SK-N-SH (cell line): ENCODE measurements around the gene SHC3. TPM values are rescaled to one million over a fixed set of nuclear protein-coding genes. Genes with fewer than 3 reads are reported as not detected.

Source experiments
- CTCF ChIA-PET: fragments of 300-600, 350-600 bp; formaldehyde crosslinking; extraction: SDS; loops from one replicate; lab custom pipeline; 2021; lab: Yijun Ruan, JAX
- POLR2A ChIA-PET: fragments of 350-600 bp; sonication (Branson Sonifier 250); formaldehyde crosslinking; extraction: SDS; loops from one replicate; lab custom pipeline; 2020; ENCODE audit warnings: antibody characterized with exemption, inconsistent platforms; lab: Yijun Ruan, JAX
- DNase-seq: peaks from one replicate; pipeline ENCODE4 v3.0.0; 2012
- H2AFZ ChIP-seq: fragments of 200-600 bp; sonication (generic); 2 replicates; pipeline ENCODE4 v1.8.1; 2016; ENCODE audit warnings: antibody characterized with exemption, mild to moderate bottlenecking, low read depth
- H3F3A ChIP-seq: fragments of 200-600 bp; sonication (generic); replicated peaks from 2 replicates; pipeline ENCODE3; 2016; ENCODE audit warnings: antibody characterized with exemption, mild to moderate bottlenecking; ENCODE audit not compliant: insufficient read depth
- H3K27ac ChIP-seq, 2 experiments: fragments of 200-500 bp in 1 of 2; fragments of 200-600 bp in 1 of 2; sonication (Bioruptor generic) in 1 of 2; sonication (generic), shearing (Covaris generic) in 1 of 2; 2 replicates each; pipeline versions ENCODE4 v1.5.1 to v1.6.1; 2014 to 2016; ENCODE audit warnings: low read depth in 2 of 2, inconsistent platforms in 1 of 2, low read length in 1 of 2, mild to moderate bottlenecking in 1 of 2, mixed read lengths in 1 of 2
- H3K27me3 ChIP-seq: fragments of 200-600 bp; sonication (generic), shearing (Covaris generic); 2 replicates; pipeline ENCODE4 v1.6.1; 2016; ENCODE audit warnings: mixed run types; ENCODE audit not compliant: insufficient read depth
- H3K36me3 ChIP-seq, 2 experiments: fragments of 200-500 bp in 1 of 2; fragments of 200-600 bp in 1 of 2; sonication (Bioruptor generic) in 1 of 2; sonication (generic) in 1 of 2; replicated peaks in 1 of 2; 2 replicates each; pipeline versions ENCODE3 to v1.5.1; 2014 to 2016; ENCODE audit warnings: low read length in 1 of 2, mild to moderate bottlenecking in 1 of 2; ENCODE audit not compliant: insufficient read depth in 2 of 2, control insufficient read depth in 1 of 2
- H3K4me1 ChIP-seq, 2 experiments: fragments of 200-500 bp in 1 of 2; fragments of 200-600 bp in 1 of 2; sonication (Bioruptor generic) in 1 of 2; sonication (generic), shearing (Covaris generic) in 1 of 2; 2 replicates each; pipeline versions ENCODE4 v1.5.1 to v1.6.1; 2014 to 2016; ENCODE audit warnings: low read depth in 1 of 2, low read length in 1 of 2, mixed run types in 1 of 2; ENCODE audit not compliant: insufficient read depth in 2 of 2, control insufficient read depth in 1 of 2
- H3K4me2 ChIP-seq: fragments of 200-600 bp; sonication (generic), shearing (Covaris generic); 2 replicates; pipeline ENCODE4 v1.6.1; 2017; ENCODE audit warnings: mixed run types
- H3K4me3 ChIP-seq, 2 experiments: fragments of 200-500 bp in 1 of 2; fragments of 200-600 bp in 1 of 2; sonication (Bioruptor generic) in 1 of 2; sonication (generic), shearing (Covaris generic) in 1 of 2; 2 replicates each; pipeline versions ENCODE4 v1.5.1 to v1.8.1; 2014 to 2016; ENCODE audit warnings: low read depth in 2 of 2, inconsistent platforms in 1 of 2, low read length in 1 of 2, mild to moderate bottlenecking in 1 of 2, mixed read lengths in 1 of 2, moderate library complexity in 1 of 2
- H3K79me2 ChIP-seq: fragments of 200-600 bp; sonication (generic); 2 replicates; pipeline ENCODE4 v1.8.1; 2017; ENCODE audit warnings: mild to moderate bottlenecking; ENCODE audit not compliant: insufficient read depth
- H3K9ac ChIP-seq: fragments of 200-600 bp; sonication (generic); 2 replicates; pipeline ENCODE4 v1.6.1; 2017; ENCODE audit warnings: mixed run types
- H3K9me2 ChIP-seq: fragments of 200-600 bp; sonication (generic); 2 replicates; pipeline ENCODE4 v1.6.1; 2017; ENCODE audit warnings: mixed run types
- H3K9me3 ChIP-seq: fragments of 200-600 bp; sonication (generic); 2 replicates; pipeline ENCODE4 v1.6.1; 2017; ENCODE audit warnings: mixed run types, mild to moderate bottlenecking, moderate library complexity
- H4K20me1 ChIP-seq: fragments of 200-600 bp; sonication (generic); 2 replicates; pipeline ENCODE4 v1.6.1; 2017; ENCODE audit warnings: mild to moderate bottlenecking, mixed run types; ENCODE audit not compliant: insufficient read depth
- CHD2 ChIP-seq: fragments of 150-350 bp; IDR thresholded peaks from 2 replicates; pipeline ENCODE4 v1.6.1; 2018; ENCODE audit warnings: low read length; ENCODE audit not compliant: partially characterized antibody
- CTCF ChIP-seq: fragments of 200-600 bp; sonication (generic); IDR thresholded peaks from 2 replicates; pipeline ENCODE4 v1.6.1; 2017; ENCODE audit warnings: antibody characterized with exemption, mild to moderate bottlenecking, moderate library complexity
- ELF1 ChIP-seq: IDR thresholded peaks from 2 replicates; pipeline ENCODE4 v1.4.0; 2012
- FOSL2 ChIP-seq: IDR thresholded peaks from 2 replicates; pipeline ENCODE4 v1.4.0; 2012; ENCODE audit warnings: low read depth, mild to moderate bottlenecking, moderate library complexity, borderline replicate concordance
- GABPA ChIP-seq: IDR thresholded peaks from 2 replicates; pipeline ENCODE4 v1.4.0; 2012; ENCODE audit warnings: low read depth, mild to moderate bottlenecking
- GATA2 ChIP-seq: sonication (generic); formaldehyde crosslinking; IDR thresholded peaks from 2 replicates; pipeline ENCODE4 v1.5.0; 2020; ENCODE audit warnings: mild to moderate bottlenecking, missing genetic modification reagents
- JUND ChIP-seq: IDR thresholded peaks from 2 replicates; pipeline ENCODE4 v1.4.0; 2012
- MEF2A ChIP-seq: IDR thresholded peaks from 2 replicates; pipeline ENCODE4 v1.4.0; 2012; ENCODE audit warnings: low read depth, borderline replicate concordance
- NFIC ChIP-seq: IDR thresholded peaks from 2 replicates; pipeline ENCODE4 v1.4.0; 2012; ENCODE audit warnings: borderline replicate concordance
- NRF1 ChIP-seq: IDR thresholded peaks from 2 replicates; pipeline ENCODE4 v1.6.1; 2012; ENCODE audit warnings: low read depth, mild to moderate bottlenecking, low read length
- RXRA ChIP-seq: IDR thresholded peaks from 2 replicates; pipeline ENCODE4 v1.4.0; 2012; ENCODE audit warnings: low read depth, mild to moderate bottlenecking, borderline replicate concordance
- SIN3A ChIP-seq: IDR thresholded peaks from 2 replicates; pipeline ENCODE4 v1.6.1; 2012; ENCODE audit warnings: low read depth, mild to moderate bottlenecking, low read length, moderate library complexity, borderline replicate concordance
- SMC3 ChIP-seq: IDR thresholded peaks from 2 replicates; pipeline ENCODE4 v1.6.1; 2012; ENCODE audit warnings: low read depth, low read length, improper control_type of control experiment
- TCF12 ChIP-seq: IDR thresholded peaks from 2 replicates; pipeline ENCODE4 v1.4.0; 2012
- TEAD4 ChIP-seq: IDR thresholded peaks from 2 replicates; pipeline ENCODE4 v1.4.0; 2012; ENCODE audit warnings: mild to moderate bottlenecking, borderline replicate concordance; ENCODE audit not compliant: insufficient read depth
- WGBS: methylation state at CpG from one replicate; pipeline ENCODE4 v1.1.6; 2017; ENCODE audit warnings: low lambda C conversion rate; 5-methylcytosine and 5-hydroxymethylcytosine counted together
- polyA plus RNA-seq, 3 experiments: library from polyadenylated mRNA; depleted of rRNA; stranded (reverse); fragments of >200 nt; gene quantifications; 2 replicates each; pipeline ENCODE4 v1.2.3, GENCODE V29; 2012
- TF ChIP-seq, protein P1 (sequence below): IDR thresholded peaks from 2 replicates; pipeline ENCODE4 v1.4.0; 2012; ENCODE audit warnings: low read depth, borderline replicate concordance
- TF ChIP-seq, protein P2 (sequence below): IDR thresholded peaks from 2 replicates; pipeline ENCODE4 v1.4.0; 2012; ENCODE audit warnings: low read depth
- TF ChIP-seq, protein P3 (sequence below): fragments of 150-350 bp; IDR thresholded peaks from 2 replicates; pipeline ENCODE4 v1.6.1; 2017; ENCODE audit warnings: antibody characterized with exemption, low read length, low read depth, borderline replicate concordance

SHC3 gene
- polyA plus RNA-seq, 1 of the 3 experiments (the other 2 are of a cell fraction) = 3.2 TPM

DNA sequence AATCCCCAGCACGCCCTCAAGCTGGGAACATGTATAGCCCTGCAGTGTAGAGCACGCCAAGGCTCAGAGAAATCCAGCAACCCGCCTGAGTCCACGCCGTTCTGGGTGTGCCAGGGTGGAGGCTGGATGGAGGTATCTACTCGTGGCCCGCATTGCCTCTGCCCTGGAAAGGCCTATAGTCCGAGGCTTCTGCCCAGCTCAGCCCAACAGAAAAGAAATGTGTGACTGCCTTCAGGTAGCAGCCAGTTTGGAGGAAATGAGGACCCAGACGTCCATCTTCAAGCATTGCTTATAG, 169.1 kb downstream of the SHC3 start (continued):
- TF ChIP-seq TCF12 = no peak

GRCh38 chr9:89008744-89009545, 169.7 kb downstream of the SHC3 start:
- H3F3A ChIP-seq = no peaks in the 10 kb centered on the region
- no peak for TF ChIP-seq CHD2
- TF ChIP-seq CTCF = peak; percentile 34
- TF ChIP-seq GABPA = no peak
- TF ChIP-seq, protein P1, sequence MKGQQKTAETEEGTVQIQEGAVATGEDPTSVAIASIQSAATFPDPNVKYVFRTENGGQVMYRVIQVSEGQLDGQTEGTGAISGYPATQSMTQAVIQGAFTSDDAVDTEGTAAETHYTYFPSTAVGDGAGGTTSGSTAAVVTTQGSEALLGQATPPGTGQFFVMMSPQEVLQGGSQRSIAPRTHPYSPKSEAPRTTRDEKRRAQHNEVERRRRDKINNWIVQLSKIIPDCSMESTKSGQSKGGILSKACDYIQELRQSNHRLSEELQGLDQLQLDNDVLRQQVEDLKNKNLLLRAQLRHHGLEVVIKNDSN = no peak
- no peaks in the 10 kb centered on the region for H3K79me2 ChIP-seq
- no peak overlapping the region for H3K27ac ChIP-seq
- peaks cover 9 to 17% of the 10 kb centered on the region in 2 experiments; a peak in 3 of 4 replicates for H3K4me1 ChIP-seq
- no peak overlapping the region for H3K4me2 ChIP-seq
- no peaks in the 10 kb centered on the region for H4K20me1 ChIP-seq
- H3K9ac ChIP-seq = no peak overlapping the region
- H3K36me3 ChIP-seq = peaks cover 0 to 3% of the 10 kb centered on the region in 2 experiments
- H3K9me2 ChIP-seq = no peaks in the 10 kb centered on the region
- H3K4me3 ChIP-seq = no peak overlapping the region
- H3K27me3 ChIP-seq = no peaks in the 10 kb centered on the region
- no peak overlapping the region for H2AFZ ChIP-seq
- DNase-seq = no peak
- POLR2A ChIA-PET = no interaction called here
- CTCF ChIA-PET = interaction anchor here (0.8 to 1.8 kb wide), 4 partner anchors 8 to 424 kb away, joined by 3 to 8 read pairs (median 4); no protein-coding TSS in a partner anchor
- H3K9me3 ChIP-seq = no peaks in the 10 kb centered on the region
- WGBS = 93% methylated on average over 12 of the region's 12 CpGs

DNA sequence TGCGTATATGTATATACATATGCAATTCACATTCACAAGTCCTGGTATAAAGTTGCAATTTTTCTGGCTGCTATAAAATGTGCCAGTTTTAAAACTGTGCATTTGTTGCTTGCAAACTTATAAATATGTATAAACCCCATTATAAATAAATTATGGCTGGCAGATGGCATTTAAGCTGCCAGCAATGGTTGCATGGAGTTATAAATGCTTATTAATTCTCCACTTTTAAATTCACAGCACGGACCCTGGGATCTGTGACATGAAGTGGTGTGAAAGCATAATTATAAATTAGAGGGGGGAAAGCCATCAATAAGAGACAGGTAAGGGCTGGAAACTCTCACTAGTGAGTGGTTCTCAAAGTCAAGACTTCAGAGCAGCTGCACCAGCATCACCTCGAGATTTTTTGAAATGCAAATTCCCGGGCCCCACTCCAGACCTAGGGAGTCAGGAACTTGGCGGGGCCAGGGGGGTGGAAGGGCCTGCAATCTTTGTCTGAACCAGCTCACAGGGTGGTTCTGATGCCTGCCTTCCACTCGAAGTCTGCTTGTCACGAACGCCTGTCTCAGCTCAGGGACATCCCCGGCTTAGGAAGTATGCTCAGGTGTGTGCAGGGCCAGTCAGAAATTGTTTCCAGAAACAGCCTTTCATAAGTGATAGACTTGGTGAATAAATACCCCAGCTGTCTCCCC, 170.4 kb downstream of the SHC3 start:
- 95% methylated on average over 9 of the region's 9 CpGs for WGBS
- Histone ChIP-seq H3K9ac (no peak overlapping the region), H3F3A (no peaks in the 10 kb centered on the region), H3K4me3 (no peak overlapping the region), H3K4me1 (peaks cover 9 to 17% of the 10 kb centered on the region in 2 experiments; a peak in 3 of 4 replicates), H3K4me2 (no peak overlapping the region), H3K27ac (no peak overlapping the region), H4K20me1 (no peaks in the 10 kb centered on the region), H3K9me2 (no peaks in the 10 kb centered on the region), H3K9me3 (no peaks in the 10 kb centered on the region), H3K79me2 (no peaks in the 10 kb centered on the region), H3K36me3 (peaks cover 0 to 7% of the 10 kb centered on the region in 2 experiments), H2AFZ (no peak overlapping the region), H3K27me3 (no peaks in the 10 kb centered on the region)
- TF ChIP-seq TEAD4 = no peak
- TF ChIP-seq FOSL2 = no peak
- TF ChIP-seq, protein P2, sequence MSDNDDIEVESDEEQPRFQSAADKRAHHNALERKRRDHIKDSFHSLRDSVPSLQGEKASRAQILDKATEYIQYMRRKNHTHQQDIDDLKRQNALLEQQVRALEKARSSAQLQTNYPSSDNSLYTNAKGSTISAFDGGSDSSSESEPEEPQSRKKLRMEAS = no peak
- TF ChIP-seq JUND = no peak
- no peak for TF ChIP-seq GABPA
- no peak for TF ChIP-seq GATA2 (CRISPR knock-in tag)
- TF ChIP-seq MEF2A = no peak
- no peak for TF ChIP-seq CHD2
- no peak for TF ChIP-seq NRF1
- no peak for TF ChIP-seq RXRA
- no peak for TF ChIP-seq ELF1
- TF ChIP-seq, protein P1 = no peak
- TF ChIP-seq SMC3 = no peak
- TF ChIP-seq SIN3A = no peak
- no peak for TF ChIP-seq NFIC
- TF ChIP-seq, protein P3, sequence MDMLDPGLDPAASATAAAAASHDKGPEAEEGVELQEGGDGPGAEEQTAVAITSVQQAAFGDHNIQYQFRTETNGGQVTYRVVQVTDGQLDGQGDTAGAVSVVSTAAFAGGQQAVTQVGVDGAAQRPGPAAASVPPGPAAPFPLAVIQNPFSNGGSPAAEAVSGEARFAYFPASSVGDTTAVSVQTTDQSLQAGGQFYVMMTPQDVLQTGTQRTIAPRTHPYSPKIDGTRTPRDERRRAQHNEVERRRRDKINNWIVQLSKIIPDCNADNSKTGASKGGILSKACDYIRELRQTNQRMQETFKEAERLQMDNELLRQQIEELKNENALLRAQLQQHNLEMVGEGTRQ = no peak
- ChIA-PET POLR2A (no interaction called here), CTCF (interaction anchor here (0.7 to 1.1 kb wide), 5 partner anchors 167 to 423 kb away, joined by 3 to 5 read pairs (median 3); no protein-coding TSS in a partner anchor)
- no peak for DNase-seq
